ENCODE measurements around the gene NONO.

- TF ChIP-seq POLR2AphosphoS5 (IDR thresholded peaks at IDR 0.05) (no peak), CTCF (IDR thresholded peaks at IDR 0.05) (no peak), POLR2A (IDR thresholded peaks at IDR 0.05) (no peak)
These were observed 31.9 kb upstream of the NONO start for GRCh38 chrX:71251466-71251973.
